HepG2 (cell line): ENCODE data around the gene PTGIS. TPM values are rescaled to one million over a fixed set of nuclear protein-coding genes. Genes with fewer than 3 reads are reported as not detected.

Experiments used
- ASH2L ChIP-seq: fragments of 300-600, 200-600 bp; sonication (generic); IDR thresholded peaks from 2 replicates; pipeline ENCODE4 v1.7.0; 2017; ENCODE audit warnings: low read depth, mild to moderate bottlenecking, moderate library complexity, mixed read lengths, low read length; ENCODE audit not compliant: insufficient read length
- DMAP1 ChIP-seq: IDR thresholded peaks from 2 replicates; pipeline ENCODE4 v1.6.1; 2016
- ETV5 ChIP-seq: IDR thresholded peaks from 2 replicates; pipeline ENCODE4 v1.6.1; 2018; ENCODE audit warnings: missing biosample characterization, missing genetic modification reagents, inconsistent platforms, borderline replicate concordance
- FOSL2 ChIP-seq: sonication (generic); formaldehyde crosslinking; IDR thresholded peaks from 2 replicates; pipeline ENCODE4 v1.4.0; 2020; ENCODE audit warnings: missing genetic modification reagents
- KDM3A ChIP-seq: IDR thresholded peaks from 2 replicates; pipeline ENCODE4 v1.6.1; 2018; ENCODE audit warnings: low read depth, missing compliant biosample characterization
- MXD3 ChIP-seq: IDR thresholded peaks from 2 replicates; pipeline ENCODE4 v1.6.1; 2016; ENCODE audit warnings: mild to moderate bottlenecking, missing biosample characterization, missing genetic modification reagents
- PATZ1 ChIP-seq: sonication (generic); formaldehyde crosslinking; IDR thresholded peaks from 2 replicates; pipeline ENCODE4 v1.4.0; 2020; ENCODE audit warnings: missing genetic modification reagents
- PHF5A ChIP-seq: IDR thresholded peaks from one replicate; pipeline ENCODE4 v1.6.1; 2018; ENCODE audit warnings: low read depth, missing genetic modification reagents; ENCODE audit not compliant: unreplicated experiment
- PHF8 ChIP-seq: sonication (generic); formaldehyde crosslinking; IDR thresholded peaks from 2 replicates; pipeline ENCODE4 v1.5.0; 2020; ENCODE audit warnings: missing genetic modification reagents
- POLR2G ChIP-seq: fragments of 200-400 bp; formaldehyde crosslinking; IDR thresholded peaks from 2 replicates; pipeline ENCODE4 v1.6.1; 2018; ENCODE audit warnings: mild to moderate bottlenecking, low read depth, low read length, moderate library complexity
- SPEN ChIP-seq: sonication (generic); formaldehyde crosslinking; IDR thresholded peaks from 2 replicates; pipeline ENCODE4 v1.5.1; 2020; ENCODE audit warnings: low read depth, mild to moderate bottlenecking, missing genetic modification reagents
- TCF12 ChIP-seq, 2 experiments: fragments of 450-650 bp in 1 of 2; sonication (generic) in 1 of 2; formaldehyde crosslinking in 1 of 2; IDR thresholded peaks; 2 replicates each; pipeline versions ENCODE4 v1.6.1 to v1.8.0; 2017 to 2022; ENCODE audit warnings: antibody characterized with exemption in 1 of 2, mild to moderate bottlenecking in 1 of 2, missing genetic modification reagents in 1 of 2, moderate library complexity in 1 of 2
- ZFX ChIP-seq: sonication (generic); formaldehyde crosslinking; IDR thresholded peaks from 2 replicates; pipeline ENCODE4 v1.4.0; 2020; ENCODE audit warnings: mild to moderate bottlenecking, low read depth, missing genetic modification reagents, moderate library complexity
- ZMYM4 ChIP-seq: sonication (generic); formaldehyde crosslinking; IDR thresholded peaks from 2 replicates; pipeline ENCODE4 v1.8.1; 2023; ENCODE audit warnings: mild to moderate bottlenecking, missing genetic modification reagents
- ZNF280B ChIP-seq: sonication (generic); formaldehyde crosslinking; IDR thresholded peaks from 2 replicates; pipeline ENCODE4 v1.5.0; 2020; ENCODE audit warnings: missing genetic modification reagents, mild to moderate bottlenecking, borderline replicate concordance
- ZNF292 ChIP-seq: sonication (generic); formaldehyde crosslinking; IDR thresholded peaks from 2 replicates; pipeline ENCODE4 v1.8.1; 2022; ENCODE audit warnings: mild to moderate bottlenecking, low read depth, missing genetic modification reagents, borderline replicate concordance
- ZNF646 ChIP-seq: sonication (generic); formaldehyde crosslinking; IDR thresholded peaks from 2 replicates; pipeline ENCODE4 v1.9.0; 2021; ENCODE audit warnings: mild to moderate bottlenecking, missing genetic modification reagents
- ZSCAN20 ChIP-seq: sonication (generic); formaldehyde crosslinking; IDR thresholded peaks from 2 replicates; pipeline ENCODE4 v1.4.0; 2020; ENCODE audit warnings: missing genetic modification reagents, mild to moderate bottlenecking, borderline replicate concordance
- polyA plus RNA-seq, 8 experiments: library from polyadenylated mRNA; depleted of rRNA in 3 of 8; stranded (reverse) in 7 of 8; unstranded in 1 of 8; fragments of >200 nt; fragmentation: Illumina TruSeq in 4 of 8; extraction: Trizol in 4 of 8; gene quantifications; 2 replicates each; pipeline versions ENCODE4 v1.2.1 to v1.2.3, GENCODE V29; 2011 to 2016; ENCODE audit warnings: low read depth in 4 of 8, missing spikeins in 1 of 8, mixed read lengths in 1 of 8; ENCODE audit not compliant: insufficient read depth in 1 of 8
- total RNA-seq, 5 experiments: library from RNA; depleted of rRNA; stranded (reverse); fragments of >200 nt; fragmentation: Illumina TruSeq; extraction: Trizol; gene quantifications; 2 replicates each; pipeline ENCODE4 v1.2.3, GENCODE V29; 2016; ENCODE audit warnings: low read depth in 1 of 5

The PTGIS gene
- total and polyA plus RNA-seq, 2 of the 13 experiments (the other 11 are each of a cell fraction or from before 2014, with no cell fraction given) = not detected

- 0 out of 2 replicates have a peak, but pooled peaks have one; percentile 4 for TF ChIP-seq ZNF646
- TF ChIP-seq ZNF280B (CRISPR knock-in tag) = no peak
- peak; percentile 2 for TF ChIP-seq FOSL2 (CRISPR knock-in tag)
- peak; percentile 16; the same call in 1 of the 2 replicates for TF ChIP-seq PHF8 (CRISPR knock-in tag)
- peak; percentile 81; the same call in 1 of the 2 replicates for TF ChIP-seq ZSCAN20
- TF ChIP-seq ETV5 (CRISPR knock-in tag) = peak; percentile 91
- TF ChIP-seq ZNF292 (CRISPR knock-in tag) = no peak; the same call in 1 of the 2 replicates
- no peak for TF ChIP-seq ASH2L
- TF ChIP-seq TCF12 (IDR thresholded peaks at IDR 0.05) = no peak
- peak; percentile 28; the same call in 1 of the 2 replicates for TF ChIP-seq TCF12 (CRISPR knock-in tag; IDR thresholded peaks at IDR 0.05)
- no peak for TF ChIP-seq SPEN
- TF ChIP-seq POLR2G = 0 out of 2 replicates have a peak, but pooled peaks have one; percentile 31
- no peak; the same call in 1 of the 2 replicates for TF ChIP-seq MXD3 (CRISPR knock-in tag)
- peak; percentile 66; the same call in 1 of the 2 replicates for TF ChIP-seq ZFX
- peak; percentile 42; the same call in 1 of the 2 replicates for TF ChIP-seq KDM3A (CRISPR knock-in tag)
- peak; percentile 96 for TF ChIP-seq ZMYM4 (CRISPR knock-in tag)
- peak; percentile 53; the same call in 1 of the 2 replicates for TF ChIP-seq PATZ1
- no peak for TF ChIP-seq PHF5A (CRISPR knock-in tag)
- peak; percentile 55 for TF ChIP-seq DMAP1 (CRISPR knock-in tag)
Observed at GRCh38 chr20:49612127-49612738, 44.3 kb upstream of the PTGIS start (continued).
